Peyer's patch (tissue), 4 donors: ENCODE measurements around the gene ARHGAP36.

Experiments used
- POLR2A ChIP-seq, 2 donors: fragments of 450-650 bp; IDR thresholded peaks; one replicate each; pipeline ENCODE4 v1.5.1; 2017; ENCODE audit warnings: antibody characterized with exemption in 2 of 2, mild to moderate bottlenecking in 2 of 2, moderate library complexity in 2 of 2
- TF ChIP-seq, protein P1 (sequence below), 6 experiments: fragments of 450-650 bp in 4 of 6; fragments of 200-600 bp in 2 of 6; sonication (generic) in 1 of 6; IDR thresholded peaks; one replicate each; pipeline ENCODE4 v1.5.1; 2017 to 2019; ENCODE audit warnings: antibody characterized with exemption in 6 of 6, mild to moderate bottlenecking in 3 of 6, moderate library complexity in 1 of 6

DNA sequence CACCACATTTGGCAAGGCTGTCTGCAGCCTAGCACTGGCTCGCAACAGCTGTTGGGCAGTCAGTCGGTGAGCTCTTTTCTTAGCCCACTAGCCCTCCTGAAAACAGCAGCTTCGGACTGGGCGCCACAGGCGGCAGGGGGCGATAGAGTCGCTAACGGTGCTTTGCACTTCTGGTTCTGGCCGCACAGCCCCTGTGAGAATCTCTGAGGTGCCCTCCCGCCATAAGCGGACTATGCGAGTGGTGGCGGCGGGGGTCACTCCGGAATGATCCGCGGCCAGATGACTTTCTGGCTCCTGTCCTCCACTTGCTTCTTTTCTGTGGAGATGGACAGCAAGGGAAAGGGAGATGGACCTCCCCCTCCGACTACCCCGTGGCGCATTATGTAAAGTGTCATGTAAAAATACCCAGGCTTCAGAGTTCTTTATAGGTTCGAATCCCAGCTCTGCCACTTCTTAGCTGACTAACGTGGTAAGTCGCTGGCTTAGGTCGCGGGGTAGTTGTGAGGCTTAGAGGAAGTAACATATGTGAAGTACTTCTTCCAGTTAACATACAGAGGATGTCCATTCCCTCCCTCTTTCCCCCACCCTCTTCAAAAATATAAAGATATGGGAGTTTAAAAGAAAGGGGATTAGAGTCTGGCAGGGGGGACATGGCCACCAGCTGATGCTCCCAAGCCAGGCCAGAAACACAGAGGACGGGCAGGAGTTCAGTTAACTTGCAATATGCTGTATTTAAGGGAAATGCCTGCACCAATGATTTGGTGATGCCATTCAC lies 11.0 kb downstream of the ARHGAP36 start:
- TF ChIP-seq, protein P1, sequence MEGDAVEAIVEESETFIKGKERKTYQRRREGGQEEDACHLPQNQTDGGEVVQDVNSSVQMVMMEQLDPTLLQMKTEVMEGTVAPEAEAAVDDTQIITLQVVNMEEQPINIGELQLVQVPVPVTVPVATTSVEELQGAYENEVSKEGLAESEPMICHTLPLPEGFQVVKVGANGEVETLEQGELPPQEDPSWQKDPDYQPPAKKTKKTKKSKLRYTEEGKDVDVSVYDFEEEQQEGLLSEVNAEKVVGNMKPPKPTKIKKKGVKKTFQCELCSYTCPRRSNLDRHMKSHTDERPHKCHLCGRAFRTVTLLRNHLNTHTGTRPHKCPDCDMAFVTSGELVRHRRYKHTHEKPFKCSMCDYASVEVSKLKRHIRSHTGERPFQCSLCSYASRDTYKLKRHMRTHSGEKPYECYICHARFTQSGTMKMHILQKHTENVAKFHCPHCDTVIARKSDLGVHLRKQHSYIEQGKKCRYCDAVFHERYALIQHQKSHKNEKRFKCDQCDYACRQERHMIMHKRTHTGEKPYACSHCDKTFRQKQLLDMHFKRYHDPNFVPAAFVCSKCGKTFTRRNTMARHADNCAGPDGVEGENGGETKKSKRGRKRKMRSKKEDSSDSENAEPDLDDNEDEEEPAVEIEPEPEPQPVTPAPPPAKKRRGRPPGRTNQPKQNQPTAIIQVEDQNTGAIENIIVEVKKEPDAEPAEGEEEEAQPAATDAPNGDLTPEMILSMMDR (IDR thresholded peaks at IDR 0.05), result no peak
- no peak for TF ChIP-seq POLR2A (IDR thresholded peaks at IDR 0.05)
